Trophoblast cell (in vitro differentiated cells and primary cell): ENCODE measurements around the gene SURF1.
"Not testable (repeated sequence)": the region's sequence is repeated elsewhere in the genome, so short reads cannot be mapped to it uniquely, and the experiment has no call there.

Experiments
- DNase-seq, 2 donors: peaks; one replicate each; pipeline ENCODE4 v3.0.0-alpha.2; 2016
- H2AFZ ChIP-seq: 2 replicates; pipeline ENCODE4 v1.6.1; 2013; ENCODE audit warnings: low read length, moderate library complexity, mild to moderate bottlenecking; ENCODE audit not compliant: insufficient read depth, poor library complexity
- H2AK5ac ChIP-seq: 2 replicates; pipeline ENCODE4 v1.6.1; 2013; ENCODE audit warnings: mild to moderate bottlenecking, low read length
- H2BK120ac ChIP-seq: 2 replicates; pipeline ENCODE4 v1.6.1; 2013; ENCODE audit warnings: low read length, mild to moderate bottlenecking, moderate library complexity; ENCODE audit not compliant: insufficient read depth, poor library complexity
- H2BK12ac ChIP-seq: 2 replicates; pipeline ENCODE4 v1.6.1; 2013; ENCODE audit warnings: mild to moderate bottlenecking, low read length, moderate library complexity
- H2BK5ac ChIP-seq: 2 replicates; pipeline ENCODE4 v1.6.1; 2013; ENCODE audit warnings: low read length, low read depth, moderate library complexity, mild to moderate bottlenecking; ENCODE audit not compliant: poor library complexity
- H3K14ac ChIP-seq: 2 replicates; pipeline ENCODE4 v1.6.1; 2013; ENCODE audit warnings: mild to moderate bottlenecking, low read length
- H3K18ac ChIP-seq: 2 replicates; pipeline ENCODE4 v1.6.1; 2013; ENCODE audit warnings: mild to moderate bottlenecking, low read length
- H3K23ac ChIP-seq: 2 replicates; pipeline ENCODE4 v1.6.1; 2013; ENCODE audit warnings: low read length
- H3K27ac ChIP-seq: 2 replicates; pipeline ENCODE4 v1.5.1; 2013; ENCODE audit warnings: low read depth, mild to moderate bottlenecking, inconsistent platforms, low read length, moderate library complexity
- H3K27me3 ChIP-seq: 2 replicates; pipeline ENCODE4 v1.6.1; 2013; ENCODE audit warnings: inconsistent platforms, mild to moderate bottlenecking, low read length, moderate library complexity; ENCODE audit not compliant: insufficient read depth
- H3K36me3 ChIP-seq, 2 experiments: 1 replicate in 1 of 2; 2 replicates in 1 of 2; pipeline ENCODE4 v1.6.1; 2013; ENCODE audit warnings: low read length in 2 of 2, mild to moderate bottlenecking in 2 of 2, moderate library complexity in 1 of 2; ENCODE audit not compliant: insufficient read depth in 2 of 2, control insufficient read depth in 1 of 2
- H3K4ac ChIP-seq: 2 replicates; pipeline ENCODE4 v1.6.1; 2013; ENCODE audit warnings: low read depth, mild to moderate bottlenecking, low read length, moderate library complexity
- H3K4me1 ChIP-seq, 2 experiments: 1 replicate in 1 of 2; 2 replicates in 1 of 2; pipeline ENCODE4 v1.6.1; 2013; ENCODE audit warnings: low read length in 2 of 2, mild to moderate bottlenecking in 2 of 2, moderate library complexity in 1 of 2; ENCODE audit not compliant: insufficient read depth in 2 of 2, control insufficient read depth in 1 of 2
- H3K4me2 ChIP-seq: 2 replicates; pipeline ENCODE4 v1.6.1; 2013; ENCODE audit warnings: inconsistent platforms, mild to moderate bottlenecking, low read length, moderate library complexity
- H3K4me3 ChIP-seq: 2 replicates; pipeline ENCODE4 v1.5.1; 2013; ENCODE audit warnings: mild to moderate bottlenecking, low read depth, low read length, inconsistent platforms
- H3K79me1 ChIP-seq: one replicate; pipeline ENCODE4 v1.6.1; 2013; ENCODE audit warnings: low read length
- H3K79me2 ChIP-seq: 2 replicates; pipeline ENCODE4 v1.6.1; 2013; ENCODE audit warnings: low read length, mild to moderate bottlenecking; ENCODE audit not compliant: control insufficient read depth, insufficient read depth, poor library complexity
- H3K9ac ChIP-seq: 2 replicates; pipeline ENCODE4 v1.6.1; 2013; ENCODE audit warnings: mild to moderate bottlenecking, low read length
- H3K9me3 ChIP-seq: 2 replicates; pipeline ENCODE4 v1.6.1; 2013; ENCODE audit warnings: low read depth, mild to moderate bottlenecking, control low read depth, inconsistent platforms, low read length; ENCODE audit not compliant: insufficient read depth
- H4K12ac ChIP-seq: 2 replicates; pipeline ENCODE4 v1.6.1; 2013; ENCODE audit warnings: low read depth, mild to moderate bottlenecking, low read length, moderate library complexity
- H4K8ac ChIP-seq: 2 replicates; pipeline ENCODE4 v1.6.1; 2013; ENCODE audit warnings: low read depth, mild to moderate bottlenecking, low read length, moderate library complexity
- H4K91ac ChIP-seq: one replicate; pipeline ENCODE4 v1.6.1; 2013; ENCODE audit warnings: low read depth, mild to moderate bottlenecking, low read length, moderate library complexity
- WGBS: extraction: QIAGEN DNeasy Blood & Tissue Kit; methylation state at CpG from one replicate; pipeline ENCODE4 v1.1.7; 2013; ENCODE audit warnings: missing lambda C conversion rate; ENCODE audit not compliant: insufficient read length, insufficient coverage; ENCODE audit errors: extremely low coverage; 5-methylcytosine and 5-hydroxymethylcytosine counted together

SURF1 gene

GRCh38 chr9:133377280-133377679 is 21.0 kb upstream of the SURF1 start:
- not testable (repeated sequence) for H3K27me3 ChIP-seq, H2BK5ac ChIP-seq, H3K18ac ChIP-seq, H4K12ac ChIP-seq, H3K14ac ChIP-seq, H2AFZ ChIP-seq, H3K4me2 ChIP-seq, DNase-seq, H2BK120ac ChIP-seq, H3K23ac ChIP-seq, H2BK12ac ChIP-seq, H2AK5ac ChIP-seq, H3K27ac ChIP-seq, H4K91ac ChIP-seq, H3K4ac ChIP-seq, H3K9ac ChIP-seq, H3K9me3 ChIP-seq, H3K4me3 ChIP-seq, H3K4me1 ChIP-seq, H4K8ac ChIP-seq
- Histone ChIP-seq H3K79me1 (peaks cover 17% of the 10 kb centered on the region), H3K79me2 (peaks cover 19% of the 10 kb centered on the region), H3K36me3 (peaks cover 10 to 11% of the 10 kb centered on the region in 2 experiments)
- no CpG with 5 or more reads among the region's 14 CpGs for WGBS

- Histone ChIP-seq H4K8ac (peak within 1 kb of the TSS; percentile 98), H3K4ac (peak within 1 kb of the TSS; percentile 100), H2AK5ac (peak within 1 kb of the TSS; percentile 92), H3K4me3 (peak within 1 kb of the TSS; percentile 97), H3K79me2 (peaks cover 26% of the 10 kb centered on the region), H2AFZ (peak within 1 kb of the TSS; percentile 98), H2BK12ac (no peak within 1 kb of the TSS), H3K14ac (peak within 1 kb of the TSS; percentile 99), H3K9ac (peak within 1 kb of the TSS; percentile 99), H2BK120ac (peak within 1 kb of the TSS; percentile 98), H3K23ac (peak within 1 kb of the TSS; percentile 37), H3K27ac (peak within 1 kb of the TSS; percentile 96), H3K36me3 (peaks cover 21 to 22% of the 10 kb centered on the region in 2 experiments), H4K12ac (peak within 1 kb of the TSS; percentile 87), H4K91ac (peak within 1 kb of the TSS; percentile 99), H3K4me2 (peak within 1 kb of the TSS; percentile 84), H3K9me3 (peaks cover 3% of the 10 kb centered on the region), H3K79me1 (peaks cover 17% of the 10 kb centered on the region), H3K27me3 (no peaks in the 10 kb centered on the region), H3K18ac (peak within 1 kb of the TSS; percentile 99), H2BK5ac (peak within 1 kb of the TSS; percentile 96), H3K4me1 (peaks cover 2 to 5% of the 10 kb centered on the region in 2 experiments)
- peak; percentile 96 to 98 for DNase-seq
- WGBS = no CpG with 5 or more reads among the region's 120 CpGs
These were observed 19.7 kb upstream of the SURF1 start, which contains the start of the genes STKLD1 and SURF4 for GRCh38 chr9:133375724-133376654. Gene STKLD1 (plus strand): TSS chr9:133376366. CDS start chr9:133376474, 108 bp downstream. Gene SURF4 (minus strand): TSS chr9:133376060. CDS start chr9:133375969, 91 bp downstream.

- peak overlapping the region; percentile 99 for H3K14ac ChIP-seq
- H3K27me3 ChIP-seq = no peaks in the 10 kb centered on the region
- WGBS = no CpG with 5 or more reads among the region's 39 CpGs
These were observed 18.9 kb upstream of the SURF1 start for GRCh38 chr9:133375116-133375723.

GRCh38 chr9:133374612-133375115 is 18.4 kb upstream of the SURF1 start:
- Histone ChIP-seq H3K79me1 (peaks cover 17% of the 10 kb centered on the region), H4K8ac (no peak overlapping the region), H3K27ac (no peak overlapping the region), H3K79me2 (peaks cover 31% of the 10 kb centered on the region), H3K18ac (no peak overlapping the region), H4K12ac (no peak overlapping the region), H3K23ac (no peak overlapping the region), H3K9me3 (peaks cover 3% of the 10 kb centered on the region), H3K9ac (peak overlapping the region; percentile 99), H3K14ac (no peak overlapping the region), H4K91ac (no peak overlapping the region), H2BK5ac (no peak overlapping the region), H2AK5ac (no peak overlapping the region), H3K4ac (peak overlapping the region; percentile 100), H3K4me1 (peaks cover 4 to 5% of the 10 kb centered on the region in 2 experiments), H2BK12ac (no peak overlapping the region), H3K4me2 (peak overlapping the region; percentile 74), H3K27me3 (no peaks in the 10 kb centered on the region), H3K36me3 (peaks cover 32 to 35% of the 10 kb centered on the region in 2 experiments), H2AFZ (no peak overlapping the region), H2BK120ac (no peak overlapping the region), H3K4me3 (peak overlapping the region; percentile 97)
- DNase-seq = peak in 1 of 2 donors; percentile 60
- no CpG with 5 or more reads among the region's 12 CpGs for WGBS

More at GRCh38 chr9:133375116-133375723, 18.9 kb upstream of the SURF1 start:
- Histone ChIP-seq H2AFZ (peak overlapping the region; percentile 31), H4K12ac (peak overlapping the region; percentile 87), H3K36me3 (peaks cover 28 to 29% of the 10 kb centered on the region in 2 experiments), H3K4me3 (peak overlapping the region; percentile 97), H3K79me2 (peaks cover 28% of the 10 kb centered on the region), H3K9me3 (peaks cover 3% of the 10 kb centered on the region), H3K4me1 (peaks cover 4 to 5% of the 10 kb centered on the region in 2 experiments), H3K9ac (peak overlapping the region; percentile 99), H4K8ac (peak overlapping the region; percentile 96), H2BK12ac (no peak overlapping the region), H2AK5ac (peak overlapping the region; percentile 92), H2BK5ac (peak overlapping the region; percentile 96), H3K23ac (peak overlapping the region; percentile 37), H3K27ac (peak overlapping the region; percentile 96), H3K18ac (peak overlapping the region; percentile 99), H4K91ac (peak overlapping the region; percentile 99), H2BK120ac (peak overlapping the region; percentile 98), H3K4ac (peak overlapping the region; percentile 100), H3K4me2 (peak overlapping the region; percentile 74), H3K79me1 (peaks cover 17% of the 10 kb centered on the region)
- DNase-seq = peak; percentile 59 to 84
